NT2/D1 (cell line): ENCODE results near the gene FGF3.

ENCODE experiments used
- SUZ12 ChIP-seq: IDR thresholded peaks from 2 replicates; pipeline ENCODE4 v1.6.1; 2011; ENCODE audit not compliant: insufficient read length, insufficient read depth; ENCODE audit errors: extremely low read depth
- YY1 ChIP-seq: IDR thresholded peaks from 2 replicates; pipeline ENCODE4 v1.6.1; 2011; ENCODE audit not compliant: insufficient read length, insufficient read depth

DNA sequence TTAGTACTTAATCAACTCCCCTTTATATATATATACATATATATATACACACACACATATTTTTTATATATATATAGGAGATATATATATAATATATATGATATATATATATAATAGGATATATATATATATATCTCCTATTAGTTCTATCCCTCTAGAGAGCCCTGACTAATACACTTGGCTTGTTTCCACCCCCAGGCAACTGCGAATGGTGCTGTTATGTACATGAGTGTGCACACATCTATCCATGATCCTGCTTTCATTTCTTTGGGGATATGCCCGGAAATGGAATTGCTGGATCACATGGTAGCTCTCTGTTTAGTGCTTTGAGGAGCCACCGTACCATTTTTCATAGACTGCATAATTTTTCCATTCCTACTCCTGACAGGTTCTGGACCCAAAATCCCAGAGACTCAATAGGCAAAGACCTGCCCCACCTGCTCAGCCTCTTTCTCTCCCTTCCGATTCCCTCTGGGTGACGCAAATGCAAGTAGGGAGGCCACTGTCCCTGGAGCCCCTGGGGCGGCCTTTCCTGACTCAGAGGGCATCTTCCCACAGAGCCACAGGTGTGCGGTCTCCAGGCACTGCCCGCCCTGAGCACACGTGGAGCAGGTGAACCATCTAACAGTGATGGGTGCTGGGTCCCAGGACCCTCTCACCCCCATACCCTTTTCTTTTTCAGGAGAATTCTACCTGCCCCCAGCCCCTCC, 12.0 kb downstream of the FGF3 start:
- TF ChIP-seq SUZ12 (no peak), YY1 (no peak)
